HG03045 (cell line): Measurements from ENCODE around the gene VEZF1.

Experiments
- ATAC-seq: cut with Tn5 transposase; IDR thresholded peaks from one replicate; pipeline ENCODE4 v1.9.1; 2021; ENCODE audit warnings: mild to moderate bottlenecking, moderate library complexity; ENCODE audit not compliant: unreplicated experiment

The VEZF1 gene, protein sequence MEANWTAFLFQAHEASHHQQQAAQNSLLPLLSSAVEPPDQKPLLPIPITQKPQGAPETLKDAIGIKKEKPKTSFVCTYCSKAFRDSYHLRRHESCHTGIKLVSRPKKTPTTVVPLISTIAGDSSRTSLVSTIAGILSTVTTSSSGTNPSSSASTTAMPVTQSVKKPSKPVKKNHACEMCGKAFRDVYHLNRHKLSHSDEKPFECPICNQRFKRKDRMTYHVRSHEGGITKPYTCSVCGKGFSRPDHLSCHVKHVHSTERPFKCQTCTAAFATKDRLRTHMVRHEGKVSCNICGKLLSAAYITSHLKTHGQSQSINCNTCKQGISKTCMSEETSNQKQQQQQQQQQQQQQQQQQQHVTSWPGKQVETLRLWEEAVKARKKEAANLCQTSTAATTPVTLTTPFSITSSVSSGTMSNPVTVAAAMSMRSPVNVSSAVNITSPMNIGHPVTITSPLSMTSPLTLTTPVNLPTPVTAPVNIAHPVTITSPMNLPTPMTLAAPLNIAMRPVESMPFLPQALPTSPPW

DNA sequence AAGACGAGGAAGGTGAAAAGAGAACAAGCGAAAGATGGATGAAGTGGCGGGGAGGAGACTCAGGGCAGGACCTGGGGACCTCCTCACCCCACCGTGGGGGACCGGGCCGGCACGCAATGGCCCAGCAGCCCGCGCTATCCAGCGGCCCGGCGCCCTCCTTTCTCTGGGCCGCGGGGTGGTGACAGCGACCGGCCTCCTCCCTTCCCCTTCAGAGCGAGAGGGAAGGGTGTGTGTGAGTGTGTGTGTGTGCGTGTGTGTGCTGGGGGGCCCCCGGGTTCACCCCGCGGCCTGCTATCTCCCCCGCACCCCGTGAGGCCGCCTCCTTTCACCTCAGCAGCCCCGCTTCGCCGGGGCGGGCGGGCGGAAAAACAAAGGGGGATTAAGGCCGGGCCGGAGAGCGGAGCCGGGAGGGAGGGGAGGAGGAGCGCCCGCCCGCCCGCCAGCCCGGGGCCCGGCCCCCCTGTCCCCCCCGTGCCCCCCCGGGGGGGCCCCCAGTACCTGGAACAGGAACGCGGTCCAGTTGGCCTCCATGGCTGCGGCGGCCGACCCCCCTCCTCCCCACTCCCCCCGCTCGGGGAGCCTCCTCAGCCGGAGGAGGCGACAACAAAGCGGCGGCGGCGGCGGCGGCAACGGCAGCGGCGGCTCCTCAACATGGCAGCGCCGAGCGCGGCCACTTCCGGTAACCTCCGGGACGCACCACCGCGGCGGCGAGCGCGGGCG is at the start of gene VEZF1:
TSS of gene VEZF1 (minus strand) at position 674 of the 720 bp plus-strand sequence. CDS start at position 531, 143 bp downstream.
- peak; percentile 56 for ATAC-seq

DNA sequence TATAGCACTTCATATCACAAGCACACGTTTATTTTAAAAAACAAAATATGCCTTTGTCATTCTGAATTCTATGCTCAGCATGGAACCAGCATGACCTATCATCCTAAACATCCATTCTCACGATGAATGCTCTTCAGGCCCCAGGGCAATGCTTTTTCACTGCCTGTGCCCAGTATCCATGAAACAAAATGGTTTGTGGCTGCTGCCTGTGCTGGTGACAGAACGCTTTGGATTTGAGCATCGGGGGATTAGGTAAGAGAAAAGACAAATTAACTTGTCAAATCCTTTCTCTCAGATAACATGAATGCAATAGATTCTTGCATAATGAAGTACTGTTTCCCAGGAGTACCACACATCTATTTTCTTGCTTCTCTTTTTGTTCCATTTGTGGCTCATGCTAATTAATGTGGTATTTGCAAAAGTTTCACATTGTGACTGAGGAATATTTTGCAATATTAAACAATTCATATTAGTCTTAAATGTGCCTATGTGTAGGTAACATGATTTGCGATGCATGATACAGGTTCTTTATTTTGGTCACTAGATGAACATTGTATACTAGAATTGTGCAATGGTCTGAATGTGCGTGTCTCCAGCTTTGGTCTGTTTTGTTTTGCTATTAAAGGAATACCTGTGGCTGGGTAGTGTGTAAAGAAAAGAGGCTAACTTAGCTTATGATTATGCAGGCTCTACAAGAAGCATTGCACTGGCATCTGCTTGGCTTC is 44.8 kb upstream of the VEZF1 start:
- no peak for ATAC-seq

DNA sequence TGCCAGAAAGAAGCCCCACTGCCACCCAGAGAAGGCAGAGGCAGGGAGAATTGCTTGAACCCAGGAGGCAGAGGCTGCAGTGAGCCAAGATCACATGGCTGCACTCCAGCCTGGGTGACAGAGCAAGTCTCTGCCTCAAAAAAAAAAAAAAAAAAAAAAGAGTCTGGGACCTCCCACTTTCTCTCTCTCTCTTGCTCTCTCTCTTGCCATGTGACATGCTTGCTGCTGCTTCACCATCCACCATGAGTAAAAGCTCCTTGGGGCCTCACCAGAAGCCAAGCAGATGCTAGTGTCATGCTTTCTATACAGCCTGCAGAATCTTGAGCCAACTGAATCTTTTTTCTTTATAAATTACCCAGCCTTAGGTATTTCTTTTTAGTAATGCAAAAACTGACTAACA is 40.5 kb upstream of the VEZF1 start:
- no peak for ATAC-seq

DNA sequence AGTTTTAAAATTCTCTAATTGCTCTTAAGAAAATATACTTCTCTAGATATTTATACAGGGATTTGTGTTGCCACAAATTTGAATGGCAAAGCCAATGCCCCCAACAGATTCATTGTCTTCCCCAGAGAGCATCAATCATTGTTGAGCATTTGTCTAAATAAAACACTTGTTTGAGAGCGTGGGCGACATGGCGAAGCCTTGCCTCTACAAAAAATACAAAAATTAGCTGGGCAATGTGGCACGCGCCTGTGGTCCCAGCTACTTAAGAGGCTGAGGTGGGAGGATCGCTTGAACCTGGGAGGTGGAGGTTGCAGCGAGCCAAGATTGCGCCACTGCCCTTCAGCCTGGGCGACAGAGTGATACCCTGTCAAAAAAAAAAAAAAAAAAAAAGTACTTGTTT is 32.3 kb upstream of the VEZF1 start:
- ATAC-seq = no peak

DNA sequence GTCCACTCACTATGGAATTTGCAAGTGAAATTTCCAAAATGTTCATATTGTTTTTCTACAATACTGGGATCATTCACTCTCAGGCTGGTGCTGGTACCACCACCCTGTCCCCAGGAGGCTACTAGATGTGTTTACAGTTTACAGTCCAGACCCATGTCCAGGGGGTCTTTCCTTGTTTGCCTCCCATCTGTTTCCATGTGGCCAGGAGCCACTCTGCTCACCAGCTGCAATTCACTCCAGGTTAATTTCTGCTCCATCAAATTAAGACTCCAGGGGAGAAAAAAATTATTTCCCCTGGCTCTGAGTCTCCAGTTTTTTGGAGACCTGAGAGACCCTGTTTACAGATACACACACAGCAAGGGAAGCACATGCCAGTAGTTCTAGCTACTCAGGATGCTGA is 31.5 kb upstream of the VEZF1 start:
- ATAC-seq = no peak

DNA sequence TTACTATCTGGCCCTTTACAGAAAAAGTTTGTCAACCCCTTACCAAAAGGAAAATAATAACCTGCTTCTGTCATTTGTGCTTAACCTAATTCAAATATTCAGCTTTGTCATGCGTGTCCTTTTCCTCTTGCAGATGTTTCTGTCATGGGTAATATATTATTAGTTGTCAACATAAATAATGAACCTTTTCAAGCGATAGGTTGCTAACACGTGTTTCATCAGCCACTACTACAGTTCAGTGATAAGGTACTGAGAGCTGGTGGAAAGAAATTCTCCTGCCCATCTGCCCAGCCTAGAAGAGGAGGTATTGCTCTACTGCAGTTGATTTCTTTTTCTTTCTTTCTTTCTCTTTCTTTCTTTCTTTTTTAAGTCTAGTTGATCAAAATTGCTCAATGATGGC is 31.0 kb upstream of the VEZF1 start:
- ATAC-seq = no peak

DNA sequence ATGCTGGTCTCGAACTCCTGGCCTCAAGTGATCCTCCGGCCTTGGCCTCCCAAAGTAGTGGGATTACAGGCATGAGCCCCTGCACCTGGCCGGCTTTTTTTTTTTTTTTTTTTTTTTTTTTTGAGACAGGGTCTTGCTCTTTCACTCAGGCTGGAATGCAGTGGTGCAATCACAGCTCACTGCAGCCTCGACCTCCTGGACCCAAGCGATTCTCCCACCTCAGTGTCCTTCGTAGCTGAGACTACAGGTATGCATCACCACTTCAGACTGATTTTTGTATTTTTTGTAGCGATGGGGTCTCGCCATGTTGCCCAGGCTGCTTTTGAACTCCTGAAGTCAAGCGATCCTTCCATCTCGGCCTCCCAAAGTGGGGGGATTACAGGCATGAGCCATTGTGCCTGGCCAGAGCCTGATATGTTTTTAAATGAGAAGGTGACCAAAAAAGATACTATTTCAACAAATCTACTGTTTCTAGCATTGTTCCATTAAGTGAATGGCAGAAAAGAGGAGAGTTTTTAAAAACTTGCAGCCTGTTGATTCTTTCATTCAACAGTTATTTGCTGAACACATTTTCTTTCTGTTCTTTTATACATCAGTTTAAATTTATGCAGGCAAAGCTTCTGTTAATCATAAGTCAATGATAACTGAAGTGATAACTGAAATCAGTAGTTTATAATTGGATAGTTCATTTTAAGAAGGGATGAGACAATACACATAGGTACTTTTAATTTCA is 22.2 kb upstream of the VEZF1 start:
- no peak for ATAC-seq

DNA sequence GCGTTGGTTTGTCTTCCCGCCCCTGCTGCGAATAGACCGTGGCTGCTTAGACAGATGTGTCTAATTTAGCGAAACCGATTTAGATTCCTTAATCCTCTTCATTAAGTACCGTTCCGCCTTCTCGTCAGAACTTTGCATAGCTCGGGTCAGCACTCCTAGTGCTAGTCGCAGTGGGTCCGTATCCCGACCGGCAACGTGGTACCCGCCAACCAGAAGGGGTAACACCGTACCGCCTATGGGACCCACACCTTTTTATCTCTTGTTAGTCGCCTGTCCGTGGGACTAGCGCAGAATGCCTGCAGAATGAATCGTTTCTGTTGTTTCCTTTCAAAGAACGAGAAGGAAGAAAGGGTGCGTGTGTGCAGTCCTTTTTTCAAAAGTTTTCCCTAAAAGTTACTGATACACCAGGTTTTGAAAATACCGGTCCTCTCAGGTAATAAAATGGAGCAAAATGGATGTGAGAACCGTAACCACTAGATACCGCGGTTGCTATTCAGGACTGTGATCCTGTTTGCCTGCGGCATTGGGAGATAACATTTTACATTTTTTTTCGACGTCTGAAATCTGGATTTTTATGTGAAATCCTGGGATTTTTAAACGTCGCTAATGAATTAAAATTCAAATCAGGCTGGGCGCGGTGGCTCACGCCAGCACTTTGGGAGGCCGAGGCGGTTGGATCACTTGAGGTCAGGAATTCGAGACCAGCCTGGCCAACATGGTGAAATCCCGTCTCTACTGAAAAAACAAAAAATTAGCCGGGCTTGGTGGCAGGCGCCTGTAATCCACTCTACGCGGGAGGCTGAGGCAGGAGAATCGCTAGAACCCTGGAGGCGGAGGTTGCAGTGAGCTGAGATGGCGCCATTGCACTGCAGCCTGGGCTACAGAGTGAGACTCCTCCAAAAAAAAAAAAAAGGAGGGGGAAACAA is 20.0 kb upstream of the VEZF1 start:
- peak; percentile 29 for ATAC-seq

DNA sequence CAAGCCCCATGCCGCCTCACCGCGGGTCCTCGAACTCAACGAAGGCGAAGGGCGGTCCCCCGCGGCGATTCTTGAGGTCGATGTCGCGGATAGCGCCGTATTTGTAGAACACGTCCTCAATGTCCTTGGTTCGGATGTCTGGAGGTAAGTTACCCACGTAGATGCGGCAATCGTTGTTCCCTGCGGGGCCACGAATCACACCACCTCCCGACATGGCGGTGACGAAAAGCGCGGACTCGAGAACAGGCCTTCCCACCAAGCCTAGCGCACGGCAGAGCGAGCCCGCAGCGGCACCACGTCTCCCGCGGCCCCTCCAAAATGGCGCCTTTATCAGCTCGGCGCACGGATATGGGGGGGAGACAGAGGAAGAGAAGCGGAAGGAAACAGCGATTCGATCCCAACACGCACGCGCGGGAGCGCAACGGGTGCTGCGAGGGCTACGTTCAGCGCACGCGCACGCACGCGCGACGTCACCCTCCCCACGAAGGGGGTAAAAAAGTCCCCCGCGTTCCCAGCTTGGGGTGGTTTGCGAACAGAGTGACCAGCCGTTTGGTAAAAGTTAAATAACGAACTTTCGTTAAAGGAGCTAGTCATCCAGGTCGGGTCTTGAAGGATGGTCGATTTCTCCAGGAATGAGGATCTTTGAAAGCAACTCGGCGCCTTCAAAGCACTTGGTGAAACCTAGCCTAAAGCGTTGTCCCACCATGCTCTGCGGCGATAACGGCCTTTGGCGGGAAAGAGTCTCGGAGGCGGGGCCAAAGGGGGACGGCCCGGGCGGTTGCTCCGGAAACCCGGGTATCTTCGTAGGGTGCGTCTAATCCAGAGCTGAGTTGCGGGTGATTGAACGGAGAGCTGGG is 19.1 kb upstream of the VEZF1 start, which contains the start of gene SRSF1:
TSS of gene SRSF1 (minus strand) at position 323 of the 857 bp plus-strand sequence. CDS start at position 214, 109 bp downstream.
- ATAC-seq = peak; percentile 82

DNA sequence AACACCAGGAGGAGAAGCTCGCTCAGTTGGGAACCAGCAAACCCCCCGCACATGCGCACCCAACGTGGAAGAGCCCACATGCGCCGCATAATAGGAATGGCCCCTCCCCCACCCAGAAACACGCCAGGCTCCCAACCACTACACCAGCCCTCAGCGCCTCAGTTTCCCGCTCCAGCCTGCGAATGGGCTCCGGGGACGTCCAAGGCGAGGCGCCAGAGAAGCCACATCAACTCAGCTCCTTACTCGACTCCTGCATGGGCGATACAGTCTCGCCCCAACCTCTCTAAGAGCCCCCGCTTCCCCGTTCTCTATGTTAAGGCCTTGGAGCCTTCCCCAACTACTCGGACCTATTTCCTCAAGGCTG is 18.5 kb upstream of the VEZF1 start:
- peak; percentile 24 for ATAC-seq

DNA sequence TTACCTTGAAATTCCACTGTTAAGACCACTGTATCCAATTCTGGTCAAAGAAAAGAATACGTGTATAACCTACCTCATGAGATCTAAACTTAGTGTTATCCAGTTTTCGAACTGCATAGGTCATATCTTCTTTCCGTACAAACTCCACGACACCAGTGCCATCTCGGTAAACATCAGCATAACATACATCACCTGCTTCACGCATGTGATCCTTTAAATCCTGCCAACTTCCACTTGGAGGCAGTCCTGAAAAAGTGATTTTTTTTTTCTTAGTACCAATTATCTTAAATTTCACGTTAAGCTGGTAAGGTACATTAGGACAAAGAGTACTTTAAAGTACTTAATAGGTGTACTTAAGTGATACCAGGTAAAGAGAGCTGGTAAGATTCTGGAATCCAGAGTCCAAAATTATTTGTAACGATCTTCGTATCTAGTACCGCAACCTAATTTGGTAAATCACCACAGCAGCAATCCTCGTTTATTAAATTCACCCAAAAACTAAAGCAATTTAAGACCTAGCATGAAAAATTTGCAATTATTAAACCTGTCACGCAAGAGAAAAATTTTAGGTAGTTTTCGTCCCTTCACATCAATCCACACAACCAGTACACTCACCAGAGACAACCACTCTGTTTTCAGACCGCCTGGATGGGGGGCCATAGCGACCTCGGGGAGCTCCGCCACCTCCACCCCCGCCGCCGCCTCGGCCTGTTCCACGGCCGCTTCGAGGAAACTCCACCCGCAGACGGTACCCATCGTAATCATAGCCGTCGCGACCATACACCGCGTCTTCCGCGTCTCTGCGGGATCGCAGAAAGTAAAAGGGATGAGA is 17.9 kb upstream of the VEZF1 start:
- no peak for ATAC-seq

DNA sequence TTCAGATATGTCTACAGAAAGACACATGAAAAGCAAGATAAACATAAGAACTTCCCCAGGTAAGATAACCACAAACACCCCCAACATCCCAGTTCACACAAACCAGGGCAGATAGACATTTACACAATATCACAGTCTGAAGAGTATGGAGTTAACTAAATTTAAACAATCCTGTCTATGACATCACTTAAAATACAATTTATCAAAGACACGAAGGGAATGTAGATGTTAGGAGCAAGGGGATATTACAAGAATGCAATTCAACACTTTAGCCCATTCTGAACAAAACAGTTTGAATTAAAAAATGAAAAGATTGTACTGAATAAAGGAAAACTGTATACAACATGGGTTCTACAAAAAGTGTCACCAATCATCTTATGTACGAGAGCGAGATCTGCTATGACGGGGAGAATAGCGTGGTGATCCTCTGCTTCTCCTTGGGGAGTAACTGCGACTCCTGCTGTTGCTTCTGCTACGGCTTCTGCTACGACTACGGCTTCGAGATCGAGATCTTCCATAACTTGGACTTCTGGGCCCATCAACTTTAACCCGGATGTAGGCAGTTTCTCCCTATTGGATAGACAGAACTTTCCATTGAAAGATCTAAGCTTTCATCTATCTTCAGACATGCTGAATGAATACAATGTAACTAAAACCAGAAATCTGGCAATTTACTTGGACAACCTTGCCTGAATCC is 17.1 kb upstream of the VEZF1 start:
- ATAC-seq = no peak

DNA sequence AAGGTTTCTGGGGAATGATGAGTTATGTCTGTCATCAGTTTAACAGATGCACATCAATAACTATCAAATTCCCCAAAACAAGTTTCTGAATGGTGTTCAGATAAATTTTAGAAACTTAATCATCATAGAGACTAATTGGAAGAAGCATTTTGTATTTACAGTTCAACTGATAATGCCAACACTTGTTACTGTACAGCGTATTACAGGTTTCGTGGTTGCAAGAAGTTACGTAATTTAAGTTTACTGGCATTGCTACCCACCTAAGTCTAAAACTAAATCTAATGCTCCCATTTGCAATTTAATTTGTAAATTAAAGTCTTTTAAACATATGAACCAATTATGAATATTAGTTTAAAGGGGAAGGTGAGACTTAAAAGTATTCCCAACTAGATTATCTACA is 16.0 kb upstream of the VEZF1 start:
- no peak for ATAC-seq

DNA sequence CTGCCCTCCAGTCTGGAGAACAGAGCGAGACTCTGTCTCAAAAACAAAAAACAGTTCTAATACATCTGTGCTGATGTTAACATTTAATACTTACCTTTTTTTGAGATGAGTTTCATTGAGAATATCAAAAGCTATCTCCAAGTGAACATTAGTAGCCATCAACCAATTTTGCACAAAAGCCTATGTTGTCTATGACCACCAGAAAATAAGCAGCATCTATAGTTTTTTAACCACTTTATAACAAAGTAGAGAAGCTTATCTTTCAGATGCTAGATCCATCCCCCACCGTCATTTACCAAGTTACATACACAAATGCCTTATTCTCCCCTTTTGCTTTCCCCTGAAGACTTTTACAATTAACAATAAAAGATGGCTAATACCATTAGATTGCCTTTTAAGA is 14.9 kb upstream of the VEZF1 start:
- ATAC-seq = no peak

DNA sequence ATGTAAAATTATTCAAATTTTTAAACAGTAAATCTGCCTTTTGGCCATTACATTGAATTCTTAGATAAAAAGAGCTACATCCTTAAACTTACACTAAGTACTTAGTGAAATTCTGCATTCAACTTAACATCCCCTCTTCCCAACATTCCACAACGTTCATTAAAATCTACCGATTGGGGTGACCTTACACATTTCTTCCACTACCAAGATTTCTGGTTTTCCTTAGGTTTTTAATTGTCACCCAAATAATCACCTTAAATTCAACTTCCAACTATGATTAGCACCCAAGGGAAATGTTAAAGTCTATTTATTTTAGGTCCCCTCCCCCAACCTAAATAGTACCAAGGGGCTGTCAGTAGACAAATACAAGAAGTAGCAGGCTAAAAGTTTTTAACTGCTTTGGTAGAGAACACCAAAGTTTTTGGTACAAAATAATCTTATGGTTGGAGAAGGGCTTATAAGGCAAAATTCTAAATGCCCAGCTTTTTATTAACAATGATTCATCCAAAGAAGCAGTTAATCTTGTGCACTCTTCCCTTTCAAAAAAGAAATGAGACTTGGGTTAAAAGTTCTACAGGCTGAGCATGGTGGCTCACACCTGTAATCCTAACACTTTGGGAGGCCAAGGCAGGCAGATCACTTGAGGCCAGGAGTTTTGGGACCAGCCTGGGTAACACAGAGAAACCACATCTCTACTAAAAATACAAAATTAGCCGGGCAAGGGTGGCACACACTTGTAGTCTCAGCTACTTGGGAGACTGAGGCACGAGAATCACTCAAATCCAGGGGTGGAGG is 14.3 kb upstream of the VEZF1 start:
- ATAC-seq = no peak

DNA sequence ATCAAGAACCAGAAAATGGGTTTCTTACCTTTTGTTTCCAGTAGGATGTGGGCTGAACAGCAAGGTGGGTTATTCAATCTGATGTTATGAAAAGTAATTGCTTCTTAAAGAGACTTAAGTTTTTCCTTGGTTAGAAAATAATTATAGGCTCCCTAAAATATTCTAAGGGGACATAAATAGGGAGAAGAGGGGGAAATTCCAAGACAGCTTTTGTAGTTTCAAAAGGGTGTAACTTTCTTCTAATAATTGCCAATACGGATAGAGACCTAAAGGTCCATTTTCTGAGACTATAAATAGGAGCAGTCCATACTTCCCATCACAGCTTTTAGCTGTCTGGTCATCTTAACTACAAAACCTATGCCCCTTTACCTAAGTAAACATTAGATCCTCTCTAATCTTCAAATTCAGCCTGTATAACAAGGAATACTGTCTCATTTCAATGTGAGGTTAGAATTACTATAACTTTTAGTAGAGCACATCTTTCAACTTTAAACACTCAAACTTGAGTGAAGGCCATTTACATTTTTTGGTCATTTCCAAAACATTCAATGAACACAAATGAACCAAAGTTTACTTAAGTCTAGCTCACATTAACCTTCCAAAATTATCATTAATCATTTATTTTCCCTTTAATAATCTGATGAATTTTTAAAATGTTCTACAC is 13.5 kb upstream of the VEZF1 start:
- no peak for ATAC-seq
